OCI-LY1 (cell line): Measurements from ENCODE around the gene CHST5.

Experiments
- H2AFZ ChIP-seq: fragments of 200-600 bp; sonication (generic), shearing (Covaris generic); 2 replicates; pipeline ENCODE4 v1.6.0; 2014; ENCODE audit warnings: antibody characterized with exemption, mild to moderate bottlenecking, low read length
- H3F3A ChIP-seq: fragments of 200-600 bp; sonication (generic), shearing (Covaris generic); 2 replicates; pipeline ENCODE4 v1.6.0; 2014; ENCODE audit warnings: mild to moderate bottlenecking, antibody characterized with exemption, low read length, moderate library complexity; ENCODE audit not compliant: insufficient read depth
- H3K27ac ChIP-seq: fragments of 200-600 bp; sonication (generic); 2 replicates; pipeline ENCODE4 v1.5.1; 2014; ENCODE audit warnings: low read length, mixed run types, mild to moderate bottlenecking, low read depth; ENCODE audit not compliant: poor library complexity, severe bottlenecking
- H3K27me3 ChIP-seq: fragments of 200-600 bp; sonication (generic); 2 replicates; pipeline ENCODE4 v1.6.0; 2014; ENCODE audit warnings: antibody characterized with exemption, mild to moderate bottlenecking, low read length, moderate library complexity; ENCODE audit not compliant: insufficient read depth
- H3K36me3 ChIP-seq: fragments of 200-600 bp; sonication (generic); 2 replicates; pipeline ENCODE4 v1.6.1; 2014; ENCODE audit warnings: mild to moderate bottlenecking, antibody characterized with exemption, low read length, moderate library complexity, mixed read lengths; ENCODE audit not compliant: insufficient read depth
- H3K4me1 ChIP-seq: fragments of 200-600 bp; sonication (generic); 2 replicates; pipeline ENCODE4 v1.5.1; 2014; ENCODE audit warnings: mild to moderate bottlenecking, low read length, moderate library complexity; ENCODE audit not compliant: insufficient read depth, severe bottlenecking
- H3K4me2 ChIP-seq: fragments of 200-600 bp; sonication (generic), shearing (Covaris generic); 2 replicates; pipeline ENCODE4 v1.6.1; 2014; ENCODE audit warnings: low read length
- H3K4me3 ChIP-seq: fragments of 200-600 bp; sonication (generic); 2 replicates; pipeline ENCODE4 v1.5.1; 2014; ENCODE audit warnings: low read length, low read depth, mild to moderate bottlenecking, mixed read lengths; ENCODE audit not compliant: poor library complexity, severe bottlenecking
- H3K79me2 ChIP-seq: fragments of 200-600 bp; shearing (Covaris generic); 2 replicates; pipeline ENCODE4 v1.6.1; 2016; ENCODE audit warnings: mixed run types, low read length, mixed read lengths; ENCODE audit not compliant: insufficient read depth
- H3K9ac ChIP-seq: fragments of 200-600 bp; sonication (generic), shearing (Covaris generic); 2 replicates; pipeline ENCODE4 v1.6.1; 2014; ENCODE audit warnings: mild to moderate bottlenecking, low read length, mixed read lengths
- H3K9me2 ChIP-seq: fragments of 200-600 bp; sonication (generic), shearing (Covaris generic); 2 replicates; pipeline ENCODE4 v1.6.1; 2014; ENCODE audit warnings: low read depth, mild to moderate bottlenecking, low read length, mixed read lengths
- H3K9me3 ChIP-seq: fragments of 200-600 bp; shearing (Covaris generic); 2 replicates; pipeline ENCODE4 v1.6.1; 2014; ENCODE audit warnings: low read length, mixed read lengths
- H4K20me1 ChIP-seq: fragments of 200-600 bp; sonication (generic), shearing (Covaris generic); 2 replicates; pipeline ENCODE4 v1.6.0; 2016; ENCODE audit warnings: mild to moderate bottlenecking, low read length; ENCODE audit not compliant: insufficient read depth
- CTCF ChIP-seq: fragments of 200-600 bp; sonication (generic), shearing (Covaris generic); IDR thresholded peaks from 2 replicates; pipeline ENCODE4 v1.5.1; 2017; ENCODE audit warnings: mild to moderate bottlenecking, antibody characterized with exemption, low read length, moderate library complexity, mixed read lengths
- EZH2 ChIP-seq: fragments of 200-600 bp; sonication (generic), shearing (Covaris generic); IDR thresholded peaks from 2 replicates; pipeline ENCODE4 v1.8.0; 2017; ENCODE audit warnings: borderline replicate concordance, mixed run types, mild to moderate bottlenecking, antibody characterized with exemption, low read length, moderate library complexity, mixed read lengths

CHST5 gene

GRCh38 chr16:75566040-75566757 lies 30.3 kb upstream of the CHST5 start, which contains the start of gene GABARAPL2:
Gene GABARAPL2 (plus strand): TSS chr16:75566379. CDS start chr16:75566487, 108 bp downstream.
- H3K27ac ChIP-seq, result peak within 1 kb of the TSS; percentile 44

GRCh38 chr16:75565640-75566039 lies 29.7 kb upstream of the CHST5 start:
- Histone ChIP-seq H3K27ac (peak overlapping the region; percentile 44), H3K4me1 (peaks cover 37% of the 10 kb centered on the region), H4K20me1 (no peaks in the 10 kb centered on the region), H3K4me3 (peak overlapping the region; percentile 94), H3K9me2 (no peaks in the 10 kb centered on the region), H3F3A (no peaks in the 10 kb centered on the region), H3K79me2 (peaks cover 10% of the 10 kb centered on the region; the same call in 1 of the 2 replicates), H3K27me3 (no peaks in the 10 kb centered on the region), H3K36me3 (peaks cover 32% of the 10 kb centered on the region), H3K4me2 (peak overlapping the region; percentile 89), H3K9ac (peak overlapping the region; percentile 90; the same call in 1 of the 2 replicates), H3K9me3 (no peaks in the 10 kb centered on the region), H2AFZ (0 out of 2 replicates have a peak overlapping the region, but pooled peaks have one; percentile 47)
- TF ChIP-seq EZH2 (no peak), CTCF (no peak)

More at GRCh38 chr16:75566040-75566757, 30.3 kb upstream of the CHST5 start, which contains the start of gene GABARAPL2:
- Histone ChIP-seq H3K79me2 (peaks cover 10% of the 10 kb centered on the region; the same call in 1 of the 2 replicates), H3K4me3 (peak within 1 kb of the TSS; percentile 94), H3K4me2 (peak within 1 kb of the TSS; percentile 89), H3K9ac (peak within 1 kb of the TSS; percentile 90), H4K20me1 (no peaks in the 10 kb centered on the region), H3K9me3 (no peaks in the 10 kb centered on the region), H2AFZ (0 out of 2 replicates have a peak within 1 kb of the TSS, but pooled peaks have one; percentile 47), H3K9me2 (no peaks in the 10 kb centered on the region), H3F3A (no peaks in the 10 kb centered on the region), H3K36me3 (peaks cover 35% of the 10 kb centered on the region), H3K27me3 (no peaks in the 10 kb centered on the region), H3K4me1 (peaks cover 40% of the 10 kb centered on the region)
- TF ChIP-seq EZH2, result no peak

DNA sequence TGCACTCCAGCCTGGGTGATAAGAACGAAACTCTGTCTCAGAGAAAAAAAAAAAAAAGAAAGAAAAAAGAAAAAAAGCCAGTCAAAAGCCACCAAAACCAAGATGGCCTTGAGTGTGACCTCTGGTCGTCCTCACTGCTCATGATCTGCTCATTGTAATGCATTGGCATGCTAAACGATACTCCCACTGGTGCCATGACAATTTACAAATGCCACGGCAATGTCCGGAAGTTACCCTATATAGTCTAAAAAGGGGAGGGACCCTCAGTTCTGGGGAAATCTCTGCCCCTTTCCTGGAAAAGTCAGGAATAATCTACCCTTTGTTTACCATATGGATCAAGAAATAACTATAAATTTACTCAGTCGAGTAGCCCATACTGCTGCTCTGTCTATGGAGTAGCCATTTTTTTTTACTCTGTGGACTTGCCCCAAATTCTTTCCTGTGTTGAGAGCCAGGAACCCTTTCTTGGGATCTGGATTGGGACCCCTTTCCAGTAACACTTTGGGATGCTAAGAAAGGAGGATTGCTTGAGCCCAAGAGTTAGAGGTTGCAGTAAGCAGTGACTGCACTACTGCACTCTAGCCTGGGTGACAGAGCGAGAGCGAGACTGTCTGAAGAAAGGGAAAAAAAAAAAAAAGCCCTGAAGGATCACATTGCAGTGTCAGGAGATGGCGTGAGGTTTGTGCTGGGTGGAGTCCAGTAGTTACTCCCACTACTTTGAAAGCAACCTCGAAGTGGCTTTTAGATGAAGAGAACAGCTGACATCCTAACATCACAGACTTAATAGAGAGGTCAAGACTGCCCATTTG lies 23.9 kb upstream of the CHST5 start:
- no peak for TF ChIP-seq EZH2
- TF ChIP-seq CTCF, result no peak
- no peak overlapping the region for H3K4me2 ChIP-seq
- H3K79me2 ChIP-seq, result no peaks in the 10 kb centered on the region
- no peaks in the 10 kb centered on the region for H3K36me3 ChIP-seq
- H3K4me3 ChIP-seq, result no peak overlapping the region
- H3F3A ChIP-seq, result no peaks in the 10 kb centered on the region
- no peak overlapping the region for H2AFZ ChIP-seq
- H4K20me1 ChIP-seq, result no peaks in the 10 kb centered on the region
- peaks cover 31% of the 10 kb centered on the region for H3K4me1 ChIP-seq
- H3K9me2 ChIP-seq, result no peaks in the 10 kb centered on the region
- no peaks in the 10 kb centered on the region for H3K9me3 ChIP-seq
- no peak overlapping the region for H3K9ac ChIP-seq
- no peaks in the 10 kb centered on the region for H3K27me3 ChIP-seq
- no peak overlapping the region for H3K27ac ChIP-seq
